Endodermal cell (in vitro differentiated cells): ENCODE data around the gene POU6F2. TPM values are rescaled to one million over a fixed set of nuclear protein-coding genes. Genes with fewer than 3 reads are reported as not detected.

Experiments
- DNase-seq: peaks from one replicate; pipeline ENCODE4 v3.0.0-alpha.2; 2017
- H3K27ac ChIP-seq: 2 replicates; pipeline ENCODE4 v1.5.1; 2013; ENCODE audit warnings: mild to moderate bottlenecking, low read depth, low read length, moderate library complexity
- H3K27me3 ChIP-seq: 2 replicates; pipeline ENCODE4 v1.6.1; 2013; ENCODE audit warnings: mild to moderate bottlenecking, low read length, moderate library complexity; ENCODE audit not compliant: insufficient read depth, control insufficient read depth, poor library complexity, severe bottlenecking
- H3K36me3 ChIP-seq: 2 replicates; pipeline ENCODE4 v1.7.0; 2013; ENCODE audit warnings: mild to moderate bottlenecking, low read length, moderate library complexity; ENCODE audit not compliant: control insufficient read depth, insufficient read depth
- H3K4me1 ChIP-seq: one replicate; pipeline ENCODE4 v1.7.0; 2013; ENCODE audit warnings: low read length; ENCODE audit not compliant: control insufficient read depth, insufficient read depth
- H3K4me3 ChIP-seq: 2 replicates; pipeline ENCODE4 v1.5.1; 2013; ENCODE audit warnings: mild to moderate bottlenecking, low read length, moderate library complexity
- H3K9ac ChIP-seq: 2 replicates; pipeline ENCODE4 v1.6.1; 2013; ENCODE audit warnings: mild to moderate bottlenecking, low read length, moderate library complexity; ENCODE audit not compliant: poor library complexity, severe bottlenecking; ENCODE audit errors: extremely low read depth
- H3K9me3 ChIP-seq: 2 replicates; pipeline ENCODE4 v1.6.1; 2013; ENCODE audit warnings: mild to moderate bottlenecking, low read length, moderate library complexity; ENCODE audit not compliant: control insufficient read depth
- H3K27ac Mint-ChIP-seq: 2 replicates; pipeline ENCODE4 v1.8.0; 2020; ENCODE audit warnings: mixed read lengths
- H3K27me3 Mint-ChIP-seq: 2 replicates; pipeline ENCODE4 v1.8.0; 2021; ENCODE audit warnings: mild to moderate bottlenecking, mixed read lengths; ENCODE audit not compliant: insufficient read depth
- H3K36me3 Mint-ChIP-seq: 2 replicates; pipeline ENCODE4 v1.8.0; 2020; ENCODE audit warnings: low read depth, mixed read lengths
- H3K4me1 Mint-ChIP-seq: 2 replicates; pipeline ENCODE4 v1.8.0; 2020; ENCODE audit warnings: mixed read lengths
- H3K4me3 Mint-ChIP-seq: 2 replicates; pipeline ENCODE4 v1.8.0; 2020; ENCODE audit warnings: mild to moderate bottlenecking, moderate library complexity, mixed read lengths
- H3K9me3 Mint-ChIP-seq: 2 replicates; pipeline ENCODE4 v1.8.0; 2020; ENCODE audit warnings: mild to moderate bottlenecking, mixed read lengths
- CTCF ChIP-seq: fragments of 200-600 bp; sonication (generic); conservative IDR thresholded peaks from 2 replicates; pipeline ENCODE4 v1.5.0; 2021; ENCODE audit warnings: antibody characterized with exemption, mild to moderate bottlenecking
- WGBS, 2 experiments: methylation state at CpG; one replicate each; pipeline versions ENCODE4 v1.1.5 to v1.1.7; 2013; ENCODE audit warnings: missing lambda C conversion rate in 2 of 2, mixed read lengths in 1 of 2; ENCODE audit not compliant: insufficient coverage in 1 of 2, insufficient read length in 1 of 2; 5-methylcytosine and 5-hydroxymethylcytosine counted together
- total RNA-seq, 2 donors: library from RNA; stranded (reverse); fragmentation: NEBNext Ultra II Directional in 1 of 2; extraction: Animal tissue kit (Norgen Biotek cat#: 25700) in 1 of 2; gene quantifications; 2 replicates in 1 of 2; 3 replicates in 1 of 2; pipeline ENCODE4 v1.2.1, GENCODE V29; 2021

POU6F2 gene
- total RNA-seq, 2 donors from 2014 or later = 6.0 to 10.0 TPM

GRCh38 chr7:38936641-38937040 is 41.1 kb upstream of the POU6F2 start:
- Histone ChIP-seq H3K4me1 (no peaks in the 10 kb centered on the region), H3K27me3 (no peaks in the 10 kb centered on the region), H3K9ac (no peak overlapping the region), H3K9me3 (no peaks in the 10 kb centered on the region), H3K4me3 (no peak overlapping the region), H3K27ac (no peak overlapping the region), H3K36me3 (no peaks in the 10 kb centered on the region)
- 94 to 100% methylated on average over 1 of the region's 1 CpG for WGBS, 2 experiments
- TF ChIP-seq CTCF = no peak
- H3K27ac Mint-ChIP-seq = no peak overlapping the region
- no peaks in the 10 kb centered on the region for H3K9me3 Mint-ChIP-seq
- H3K27me3 Mint-ChIP-seq = no peaks in the 10 kb centered on the region
- no peak for DNase-seq
- H3K36me3 Mint-ChIP-seq = no peaks in the 10 kb centered on the region
- peaks cover 11% of the 10 kb centered on the region for H3K4me1 Mint-ChIP-seq
- no peak overlapping the region for H3K4me3 Mint-ChIP-seq

- Mint-ChIP-seq H3K9me3 (no peaks in the 10 kb centered on the region), H3K4me1 (peaks cover 7% of the 10 kb centered on the region), H3K27me3 (peaks cover 3% of the 10 kb centered on the region), H3K36me3 (no peaks in the 10 kb centered on the region), H3K4me3 (no peak overlapping the region), H3K27ac (no peak overlapping the region)
- no peak for DNase-seq
- 95% methylated on average over 1 of the region's 1 CpG; no CpG with 5 or more reads in 1 of the 2 experiments for WGBS, 2 experiments
- Histone ChIP-seq H3K4me3 (no peak overlapping the region), H3K36me3 (no peaks in the 10 kb centered on the region), H3K9me3 (no peaks in the 10 kb centered on the region), H3K27ac (no peak overlapping the region), H3K4me1 (no peaks in the 10 kb centered on the region), H3K27me3 (no peaks in the 10 kb centered on the region), H3K9ac (no peak overlapping the region)
- TF ChIP-seq CTCF = no peak
Measured at GRCh38 chr7:38938001-38938485, 39.7 kb upstream of the POU6F2 start.

GRCh38 chr7:38938589-38938988 is 39.1 kb upstream of the POU6F2 start:
- H3K27ac ChIP-seq = no peak overlapping the region
- H3K4me3 ChIP-seq = no peak overlapping the region
- H3K27me3 ChIP-seq = no peaks in the 10 kb centered on the region
- 75% methylated on average over 4 of the region's 4 CpGs; no CpG with 5 or more reads in 1 of the 2 experiments for WGBS, 2 experiments
- no peak for DNase-seq
- H3K9me3 ChIP-seq = no peaks in the 10 kb centered on the region
- peaks cover 7% of the 10 kb centered on the region for H3K4me1 Mint-ChIP-seq
- no peaks in the 10 kb centered on the region for H3K4me1 ChIP-seq
- H3K36me3 Mint-ChIP-seq = no peaks in the 10 kb centered on the region
- H3K27ac Mint-ChIP-seq = no peak overlapping the region
- H3K27me3 Mint-ChIP-seq = peaks cover 3% of the 10 kb centered on the region
- H3K36me3 ChIP-seq = no peaks in the 10 kb centered on the region
- no peak overlapping the region for H3K4me3 Mint-ChIP-seq
- no peak for TF ChIP-seq CTCF
- no peak overlapping the region for H3K9ac ChIP-seq
- no peaks in the 10 kb centered on the region for H3K9me3 Mint-ChIP-seq
